NCI-H345 treated with DMSO at 0.1 percent for 48 hours (cell line): Measurements from ENCODE around the gene KATNB1.
"Not testable (repeated sequence)": the region's sequence is repeated elsewhere in the genome, so short reads cannot be mapped to it uniquely, and the experiment has no call there.

ENCODE experiments used
- DNase-seq: peaks from one replicate; lab custom pipeline; 2025; ENCODE audit not compliant: unreplicated experiment; lab: John Stamatoyannopoulos, UW

The KATNB1 gene

GRCh38 chr16:57725151-57725550 is 10.4 kb upstream of the KATNB1 start:
- no peak for DNase-seq

GRCh38 chr16:57725554-57725953 is 10.0 kb upstream of the KATNB1 start:
- no peak for DNase-seq

GRCh38 chr16:57725976-57726375 is 9.6 kb upstream of the KATNB1 start:
- no peak for DNase-seq

- DNase-seq: no peak
These were observed 9.1 kb upstream of the KATNB1 start for GRCh38 chr16:57726433-57726947.

- DNase-seq: no peak
These were observed 8.0 kb upstream of the KATNB1 start for GRCh38 chr16:57727610-57728009.

GRCh38 chr16:57728336-57729181 is 7.0 kb upstream of the KATNB1 start:
- no peak for DNase-seq

- no peak for DNase-seq
These were observed 6.4 kb upstream of the KATNB1 start for GRCh38 chr16:57729182-57729484.

- DNase-seq: not testable (repeated sequence)
These were observed 5.7 kb upstream of the KATNB1 start for GRCh38 chr16:57729852-57730251.

GRCh38 chr16:57730771-57731730 is 4.5 kb upstream of the KATNB1 start:
- no peak for DNase-seq

- no peak for DNase-seq
These were observed 3.5 kb upstream of the KATNB1 start for GRCh38 chr16:57732037-57732436.

GRCh38 chr16:57732714-57733113 is 2.9 kb upstream of the KATNB1 start:
- no peak for DNase-seq

GRCh38 chr16:57734308-57734924 is 1.2 kb upstream of the KATNB1 start:
- DNase-seq: no peak

- peak; percentile 100 for DNase-seq
These were observed 430 bp upstream of the KATNB1 start for GRCh38 chr16:57734925-57735754.

GRCh38 chr16:57736419-57737351 is 1.1 kb downstream of the KATNB1 start:
- DNase-seq: no peak

- no peak for DNase-seq
These were observed 3.3 kb downstream of the KATNB1 start for GRCh38 chr16:57738844-57739243.

GRCh38 chr16:57739756-57740422 is 4.3 kb downstream of the KATNB1 start:
- no peak for DNase-seq

GRCh38 chr16:57740423-57741071 is 5.0 kb downstream of the KATNB1 start:
- no peak for DNase-seq

- DNase-seq: no peak
These were observed 6.2 kb downstream of the KATNB1 start for GRCh38 chr16:57741660-57742191.
